Keratinocyte (primary cell): ENCODE measurements around the gene CRACR2A. TPM values are rescaled to one million over a fixed set of nuclear protein-coding genes. Genes with fewer than 3 reads are reported as not detected.

Experiments used
- DNase-seq: peaks from one replicate; pipeline ENCODE4 v3.0.0-alpha.2; 2011; ENCODE audit warnings: low read depth, missing footprints, low spot score
- FAIRE-seq: peaks from 2 replicates; lab custom pipeline; 2011; peaks lifted over from hg19 to GRCh38; lab: Jason Lieb, UNC
- H2AFZ ChIP-seq: 2 replicates; pipeline ENCODE4 v1.6.0; 2012; ENCODE audit warnings: low read length, control low read depth, inconsistent platforms; ENCODE audit not compliant: control insufficient read depth
- H3K27ac ChIP-seq: 2 replicates; pipeline ENCODE4 v1.5.1; 2011; ENCODE audit warnings: low read length; ENCODE audit not compliant: control insufficient read depth, insufficient read depth
- H3K27me3 ChIP-seq: 3 replicates; pipeline ENCODE4 v1.6.0; 2011; ENCODE audit warnings: low read length; ENCODE audit not compliant: control insufficient read depth, insufficient read depth; ENCODE audit errors: extremely low read depth
- H3K36me3 ChIP-seq, 2 experiments: 2 replicates in 1 of 2; 3 replicates in 1 of 2; pipeline ENCODE4 v1.5.1; 2011; ENCODE audit warnings: low read length in 2 of 2, mild to moderate bottlenecking in 1 of 2; ENCODE audit not compliant: control insufficient read depth in 2 of 2, insufficient read depth in 2 of 2; ENCODE audit errors: extremely low read depth in 1 of 2
- H3K4me1 ChIP-seq: 3 replicates; pipeline ENCODE4 v1.5.1; 2011; ENCODE audit warnings: low read length; ENCODE audit not compliant: control insufficient read depth, insufficient read depth; ENCODE audit errors: extremely low read depth
- H3K4me2 ChIP-seq: 3 replicates; pipeline ENCODE4 v1.6.0; 2011; ENCODE audit warnings: low read depth, low read length; ENCODE audit not compliant: control insufficient read depth, insufficient read depth; ENCODE audit errors: extremely low read depth
- H3K4me3 ChIP-seq, 3 experiments: fragments of 200-600 bp in 1 of 3; sonication (generic) in 1 of 3; 2 replicates in 2 of 3; 3 replicates in 1 of 3; pipeline ENCODE4 v1.5.1; 2011 to 2016; ENCODE audit warnings: low read length in 3 of 3, mild to moderate bottlenecking in 3 of 3, control low read depth in 2 of 3, inconsistent platforms in 1 of 3, low read depth in 1 of 3, mixed read lengths in 1 of 3, mixed run types in 1 of 3, moderate library complexity in 1 of 3; ENCODE audit not compliant: control insufficient read depth in 2 of 3, insufficient read depth in 2 of 3; ENCODE audit errors: extremely low read depth in 1 of 3
- H3K79me2 ChIP-seq: 2 replicates; pipeline ENCODE4 v1.6.0; 2012; ENCODE audit warnings: low read length; ENCODE audit not compliant: control insufficient read depth, insufficient read depth
- H3K9ac ChIP-seq: 3 replicates; pipeline ENCODE4 v1.6.0; 2011; ENCODE audit warnings: low read length; ENCODE audit not compliant: control insufficient read depth, insufficient read depth; ENCODE audit errors: extremely low read depth
- H3K9me1 ChIP-seq: 3 replicates; pipeline ENCODE4 v1.6.0; 2011; ENCODE audit warnings: low read length; ENCODE audit not compliant: control insufficient read depth, insufficient read depth; ENCODE audit errors: extremely low read depth
- H3K9me3 ChIP-seq: 2 replicates; pipeline ENCODE4 v1.5.1; 2012; ENCODE audit warnings: low read depth, low read length; ENCODE audit not compliant: control insufficient read depth
- H4K20me1 ChIP-seq: 3 replicates; pipeline ENCODE4 v1.6.0; 2011; ENCODE audit warnings: low read length; ENCODE audit not compliant: control insufficient read depth, insufficient read depth; ENCODE audit errors: extremely low read depth
- CTCF ChIP-seq, 3 experiments: IDR thresholded peaks in 1 of 3; conservative IDR thresholded peaks in 1 of 3; optimal IDR thresholded peaks in 1 of 3; 2 replicates in 2 of 3; 3 replicates in 1 of 3; pipeline versions ENCODE3 to v1.5.1; 2011; ENCODE audit warnings: low read length in 3 of 3, mild to moderate bottlenecking in 3 of 3, moderate library complexity in 2 of 3, control low read depth in 1 of 3, inconsistent platforms in 1 of 3; ENCODE audit not compliant: insufficient read depth in 2 of 3; ENCODE audit errors: extremely low read depth in 1 of 3
- EZH2 ChIP-seq: IDR thresholded peaks from one replicate; pipeline ENCODE4 v1.6.1; 2012; ENCODE audit warnings: inconsistent platforms, mild to moderate bottlenecking, low read length, moderate library complexity
- dilution Hi-C: fragments of 300-500 bp; cut with MboI; formaldehyde crosslinking; loops from one replicate; pipeline ENCODE4 v1.7.0; 2020; ENCODE audit warnings: low sequenced_read_pairs; ENCODE audit not compliant: extremely low pct_ligation_motif_present
- polyA plus RNA-seq, 5 experiments: library from polyadenylated mRNA; depleted of rRNA in 3 of 5; stranded (reverse) in 3 of 5; stranded (forward) in 1 of 5; unstranded in 1 of 5; fragments of >200 nt; gene quantifications; 1 replicate in 1 of 5; 2 replicates in 3 of 5; 3 replicates in 1 of 5; pipeline versions ENCODE4 v1.2.1 to v1.2.3, GENCODE V29; 2011 to 2012; ENCODE audit warnings: missing spikeins in 2 of 5, low read depth in 1 of 5, low replicate concordance in 1 of 5

CRACR2A gene
- polyA plus RNA-seq, 1 donor (not counting 4 experiments of a cell fraction or from before 2014, with no cell fraction given), result 0.30 TPM

GRCh38 chr12:3631759-3632158 lies 121.2 kb downstream of the CRACR2A start:
- H3K4me2 ChIP-seq, result no peak overlapping the region
- H3K9me1 ChIP-seq, result no peaks in the 10 kb centered on the region
- DNase-seq, result no peak
- no peak overlapping the region for H3K9ac ChIP-seq
- no peak overlapping the region for H3K4me3 ChIP-seq
- H3K9me3 ChIP-seq, result no peaks in the 10 kb centered on the region
- H3K27me3 ChIP-seq, result peaks cover 15% of the 10 kb centered on the region
- dilution Hi-C loops, result no loop called here
- H4K20me1 ChIP-seq, result no peaks in the 10 kb centered on the region
- no peak for FAIRE-seq
- H3K4me1 ChIP-seq, result no peaks in the 10 kb centered on the region
- TF ChIP-seq CTCF (optimal IDR thresholded peaks at IDR 0.05 in 1 of 3, IDR thresholded peaks at IDR 0.05 in 1 of 3, conservative IDR thresholded peaks at IDR 0.05 in 1 of 3; ENCODE audit: extremely low read depth in 1 of 3, insufficient read depth in 2 of 3, low read length in 3 of 3), result no peak
- TF ChIP-seq EZH2, result no peak
- no peak overlapping the region for H2AFZ ChIP-seq
- no peaks in the 10 kb centered on the region for H3K79me2 ChIP-seq
- H3K27ac ChIP-seq, result no peak overlapping the region
- no peaks in the 10 kb centered on the region for H3K36me3 ChIP-seq

GRCh38 chr12:3631272-3631637 lies 121.7 kb downstream of the CRACR2A start:
- no peak overlapping the region for H3K4me2 ChIP-seq
- no peaks in the 10 kb centered on the region for H4K20me1 ChIP-seq
- dilution Hi-C loops, result no loop called here
- DNase-seq (no peak), FAIRE-seq (no peak)
- no peaks in the 10 kb centered on the region for H3K4me1 ChIP-seq
- H3K9ac ChIP-seq, result no peak overlapping the region
- H3K27me3 ChIP-seq, result peaks cover 15% of the 10 kb centered on the region
- no peaks in the 10 kb centered on the region for H3K79me2 ChIP-seq
- no peak overlapping the region for H3K4me3 ChIP-seq
- no peak overlapping the region for H2AFZ ChIP-seq
- H3K9me1 ChIP-seq, result no peaks in the 10 kb centered on the region
- H3K36me3 ChIP-seq, result no peaks in the 10 kb centered on the region
- no peak overlapping the region for H3K27ac ChIP-seq
- no peaks in the 10 kb centered on the region for H3K9me3 ChIP-seq
- TF ChIP-seq CTCF (optimal IDR thresholded peaks at IDR 0.05 in 1 of 3, IDR thresholded peaks at IDR 0.05 in 1 of 3, conservative IDR thresholded peaks at IDR 0.05 in 1 of 3; ENCODE audit: extremely low read depth in 1 of 3, insufficient read depth in 2 of 3, low read length in 3 of 3) (no peak), EZH2 (no peak)
